Osteocyte (in vitro differentiated cells): ENCODE results near the gene OLFM2. TPM values are rescaled to one million over a fixed set of nuclear protein-coding genes. Genes with fewer than 3 reads are reported as not detected.

Experiments used
- DNase-seq: peaks from one replicate; pipeline ENCODE4 v3.0.0; 2021; ENCODE audit warnings: mixed read lengths; ENCODE audit not compliant: unreplicated experiment; ENCODE audit errors: extremely low spot score
- H3K27ac Mint-ChIP-seq: one replicate; pipeline ENCODE4 v1.8.0; 2021; ENCODE audit warnings: mild to moderate bottlenecking, mixed read lengths; ENCODE audit not compliant: unreplicated experiment
- H3K27me3 Mint-ChIP-seq: one replicate; pipeline ENCODE4 v1.8.0; 2021; ENCODE audit warnings: mixed read lengths; ENCODE audit not compliant: unreplicated experiment
- H3K36me3 Mint-ChIP-seq: one replicate; pipeline ENCODE4 v1.8.0; 2021; ENCODE audit warnings: mixed read lengths; ENCODE audit not compliant: unreplicated experiment
- H3K4me1 Mint-ChIP-seq: one replicate; pipeline ENCODE4 v1.8.0; 2021; ENCODE audit warnings: mixed read lengths; ENCODE audit not compliant: unreplicated experiment
- H3K4me3 Mint-ChIP-seq: one replicate; pipeline ENCODE4 v1.8.0; 2021; ENCODE audit warnings: mild to moderate bottlenecking, moderate library complexity, mixed read lengths; ENCODE audit not compliant: unreplicated experiment
- H3K9me3 Mint-ChIP-seq: one replicate; pipeline ENCODE4 v1.8.0; 2021; ENCODE audit warnings: mixed read lengths; ENCODE audit not compliant: unreplicated experiment
- total RNA-seq: library from RNA; stranded (reverse); gene quantifications from 2 replicates; pipeline ENCODE4 v1.2.1, GENCODE V29; 2021
- TF ChIP-seq, protein P1 (sequence below): fragments of 200-600 bp; sonication (generic); IDR thresholded peaks from 2 replicates; pipeline ENCODE4 v1.5.0; 2021; ENCODE audit warnings: antibody characterized with exemption, mild to moderate bottlenecking, moderate library complexity

OLFM2 gene
- total RNA-seq, 1 donor from 2014 or later: 208 TPM

DNA sequence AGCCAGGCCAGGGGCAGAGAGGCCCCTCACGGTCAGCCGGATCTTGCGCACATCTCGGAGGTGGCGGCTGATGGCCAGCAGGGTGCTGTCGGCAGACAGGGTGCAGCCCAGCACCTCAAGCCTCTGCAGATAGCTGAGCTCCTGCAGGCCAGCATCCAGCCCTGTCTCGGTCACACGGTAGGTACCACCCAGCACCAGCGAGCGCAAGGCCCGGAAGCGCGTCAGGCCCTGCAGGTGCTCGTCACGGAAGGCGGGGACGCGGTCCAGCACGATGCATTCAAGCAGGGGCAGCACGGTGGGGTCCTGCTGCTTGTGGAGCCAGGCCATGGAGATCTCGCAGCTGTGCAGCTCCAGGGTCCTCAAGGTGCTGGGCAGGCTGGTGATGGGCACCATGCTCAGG, 125.2 kb downstream of the OLFM2 start:
- peaks cover 2% of the 10 kb centered on the region for H3K4me1 Mint-ChIP-seq
- no peaks in the 10 kb centered on the region for H3K9me3 Mint-ChIP-seq
- H3K27ac Mint-ChIP-seq: no peak overlapping the region
- no peak overlapping the region for H3K4me3 Mint-ChIP-seq
- no peak for DNase-seq
- no peaks in the 10 kb centered on the region for H3K27me3 Mint-ChIP-seq
- peaks cover 28% of the 10 kb centered on the region for H3K36me3 Mint-ChIP-seq
- TF ChIP-seq, protein P1, sequence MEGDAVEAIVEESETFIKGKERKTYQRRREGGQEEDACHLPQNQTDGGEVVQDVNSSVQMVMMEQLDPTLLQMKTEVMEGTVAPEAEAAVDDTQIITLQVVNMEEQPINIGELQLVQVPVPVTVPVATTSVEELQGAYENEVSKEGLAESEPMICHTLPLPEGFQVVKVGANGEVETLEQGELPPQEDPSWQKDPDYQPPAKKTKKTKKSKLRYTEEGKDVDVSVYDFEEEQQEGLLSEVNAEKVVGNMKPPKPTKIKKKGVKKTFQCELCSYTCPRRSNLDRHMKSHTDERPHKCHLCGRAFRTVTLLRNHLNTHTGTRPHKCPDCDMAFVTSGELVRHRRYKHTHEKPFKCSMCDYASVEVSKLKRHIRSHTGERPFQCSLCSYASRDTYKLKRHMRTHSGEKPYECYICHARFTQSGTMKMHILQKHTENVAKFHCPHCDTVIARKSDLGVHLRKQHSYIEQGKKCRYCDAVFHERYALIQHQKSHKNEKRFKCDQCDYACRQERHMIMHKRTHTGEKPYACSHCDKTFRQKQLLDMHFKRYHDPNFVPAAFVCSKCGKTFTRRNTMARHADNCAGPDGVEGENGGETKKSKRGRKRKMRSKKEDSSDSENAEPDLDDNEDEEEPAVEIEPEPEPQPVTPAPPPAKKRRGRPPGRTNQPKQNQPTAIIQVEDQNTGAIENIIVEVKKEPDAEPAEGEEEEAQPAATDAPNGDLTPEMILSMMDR: no peak

DNA sequence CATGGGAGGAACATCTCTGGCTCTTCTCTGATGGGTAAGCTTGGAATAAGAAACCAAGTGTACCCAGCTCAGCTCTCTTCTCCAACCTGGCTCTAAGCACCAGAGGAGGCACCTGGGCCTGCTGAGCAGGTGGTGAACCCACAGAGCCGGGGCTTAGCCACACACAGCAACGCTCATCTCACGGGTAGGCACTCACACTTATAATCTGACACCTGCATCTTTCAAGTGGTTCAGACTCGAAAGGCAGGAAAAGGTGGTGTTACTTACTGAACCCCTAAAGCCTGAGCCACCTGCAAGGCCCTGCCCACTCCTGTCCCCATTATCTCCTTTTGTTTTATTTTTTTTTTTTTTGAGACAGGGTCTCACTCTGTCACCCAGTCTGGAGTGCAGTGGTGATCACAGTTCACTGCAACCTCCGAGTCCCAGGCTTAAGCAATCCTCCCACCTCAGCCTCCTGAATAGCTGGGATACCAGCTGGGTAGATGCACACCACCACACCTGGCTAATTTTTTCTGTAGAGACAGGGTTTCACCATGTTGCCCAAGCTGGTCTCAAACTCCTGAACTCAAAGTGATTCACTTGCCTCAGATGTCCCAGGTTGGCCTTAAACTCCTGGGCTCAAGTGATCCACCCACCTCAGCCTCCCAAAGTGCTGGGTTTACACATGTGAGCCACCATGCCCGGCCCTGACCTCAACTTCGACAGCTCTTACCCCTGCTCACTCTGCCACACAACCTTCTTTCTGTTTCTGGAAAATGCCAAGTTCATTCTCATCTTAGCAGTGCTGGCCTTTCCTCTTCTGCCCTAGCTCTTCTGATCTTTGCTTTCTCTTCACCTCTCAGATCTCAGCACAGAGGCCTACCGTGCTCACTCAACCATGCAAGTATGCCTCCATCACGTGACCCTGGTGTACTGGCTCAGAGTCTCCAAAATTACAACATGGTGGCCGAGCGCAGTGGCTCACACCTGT, 127.2 kb downstream of the OLFM2 start:
- Mint-ChIP-seq H3K27ac (no peak overlapping the region), H3K4me1 (no peaks in the 10 kb centered on the region), H3K36me3 (peaks cover 24% of the 10 kb centered on the region), H3K4me3 (no peak overlapping the region), H3K9me3 (no peaks in the 10 kb centered on the region), H3K27me3 (no peaks in the 10 kb centered on the region)
- DNase-seq: no peak
- TF ChIP-seq, protein P1: no peak

DNA sequence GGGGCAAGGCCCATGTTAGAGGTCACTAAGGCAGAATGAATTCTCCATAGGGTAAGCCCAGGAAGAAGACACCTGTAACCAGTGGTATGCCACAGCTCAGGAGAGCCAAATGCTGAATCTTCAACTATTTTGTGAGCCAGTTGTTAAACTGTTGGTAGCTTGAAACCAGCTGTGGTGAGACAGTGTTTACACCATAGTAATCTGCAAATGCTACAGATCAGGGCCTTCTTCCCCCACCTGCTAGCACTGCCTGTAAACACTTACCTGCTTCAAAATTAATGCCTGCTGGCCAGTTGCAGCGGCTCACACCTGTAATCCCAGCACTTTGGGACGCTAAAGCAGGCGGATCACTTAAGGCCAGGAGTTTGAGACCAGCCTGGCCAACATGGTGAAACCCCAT, 129.5 kb downstream of the OLFM2 start:
- Mint-ChIP-seq H3K27me3 (no peaks in the 10 kb centered on the region), H3K4me1 (no peaks in the 10 kb centered on the region), H3K4me3 (no peak overlapping the region), H3K9me3 (no peaks in the 10 kb centered on the region), H3K36me3 (peaks cover 22% of the 10 kb centered on the region), H3K27ac (no peak overlapping the region)
- no peak for DNase-seq
- TF ChIP-seq, protein P1: no peak

Other genes with a start within 250 kb of the OLFM2 start
- gene ZNF846, start 167.8 kb downstream of the OLFM2 start, total RNA-seq: 15.3 and 16.0 TPM in 2 replicates
- gene FBXL12, start 117.4 kb downstream of the OLFM2 start, total RNA-seq: 28.1 and 29.0 TPM in 2 replicates
- 258 and 260 TPM in 2 replicates for gene UBL5, start 108.6 kb downstream of the OLFM2 start, total RNA-seq
- 67.4 and 70.3 TPM in 2 replicates for gene PIN1, start 101.2 kb downstream of the OLFM2 start, total RNA-seq
- 68.7 and 80.9 TPM in 2 replicates for gene COL5A3, start 74.0 kb upstream of the OLFM2 start, total RNA-seq
- not detected in 2 replicates for gene RDH8, start 77.0 kb upstream of the OLFM2 start, total RNA-seq
- gene SHFL, start 149.8 kb upstream of the OLFM2 start, total RNA-seq: 35.9 and 38.7 TPM in 2 replicates
- 0.18 and 0.21 TPM in 2 replicates for gene ANGPTL6, start 166.2 kb upstream of the OLFM2 start, total RNA-seq
- gene PPAN, start 169.8 kb upstream of the OLFM2 start, total RNA-seq: 34.4 and 40.9 TPM in 2 replicates
- 11.8 and 15.7 TPM in 2 replicates for gene P2RY11, start 175.2 kb upstream of the OLFM2 start, total RNA-seq
- 209 and 217 TPM in 2 replicates for gene EIF3G, start 183.4 kb upstream of the OLFM2 start, total RNA-seq